Activated CD4-positive, alpha-beta T cell treated with anti-CD3 and anti-CD28 coated beads, Interleukin-2, Interleukin-4, amounts not matched to agents 100 ng/mL and 50 ng/mL, durations not matched to agents 16 hours and 8 hours (primary cell): ENCODE data around the gene DNAH10.
A peak's percentile ranks its signal among the peaks of the same experiment; 100 is the strongest.
"Not testable (repeated sequence)": the region's sequence is repeated elsewhere in the genome, so short reads cannot be mapped to it uniquely, and the experiment has no call there.

Experiments used
- DNase-seq: peaks from one replicate; pipeline ENCODE4 v3.0.0-alpha.2; 2020; ENCODE audit warnings: low spot score

Gene DNAH10

DNA sequence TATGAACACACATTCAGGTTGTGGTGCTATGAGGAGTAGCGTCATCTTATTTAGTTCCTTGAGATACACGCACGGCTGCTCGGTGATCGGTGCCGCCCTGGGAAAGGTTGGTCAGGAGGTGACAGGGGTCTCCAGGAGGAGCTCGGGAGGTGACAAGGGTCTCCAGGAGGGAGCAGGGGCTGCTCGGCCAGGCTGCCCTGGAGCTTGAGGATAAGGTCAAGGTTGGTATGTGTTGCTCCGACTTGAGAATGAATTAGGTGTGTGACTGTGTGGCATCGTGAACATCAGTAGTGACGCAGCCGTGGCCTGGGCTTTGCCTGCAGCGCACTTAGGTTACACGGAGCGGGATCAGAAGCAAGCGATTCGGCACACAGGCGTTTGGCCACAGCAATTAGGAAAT lies 174.4 kb downstream of the DNAH10 start:
- no peak for DNase-seq

GRCh38 chr12:123936956-123937706 lies 175.0 kb downstream of the DNAH10 start:
- no peak for DNase-seq

DNA sequence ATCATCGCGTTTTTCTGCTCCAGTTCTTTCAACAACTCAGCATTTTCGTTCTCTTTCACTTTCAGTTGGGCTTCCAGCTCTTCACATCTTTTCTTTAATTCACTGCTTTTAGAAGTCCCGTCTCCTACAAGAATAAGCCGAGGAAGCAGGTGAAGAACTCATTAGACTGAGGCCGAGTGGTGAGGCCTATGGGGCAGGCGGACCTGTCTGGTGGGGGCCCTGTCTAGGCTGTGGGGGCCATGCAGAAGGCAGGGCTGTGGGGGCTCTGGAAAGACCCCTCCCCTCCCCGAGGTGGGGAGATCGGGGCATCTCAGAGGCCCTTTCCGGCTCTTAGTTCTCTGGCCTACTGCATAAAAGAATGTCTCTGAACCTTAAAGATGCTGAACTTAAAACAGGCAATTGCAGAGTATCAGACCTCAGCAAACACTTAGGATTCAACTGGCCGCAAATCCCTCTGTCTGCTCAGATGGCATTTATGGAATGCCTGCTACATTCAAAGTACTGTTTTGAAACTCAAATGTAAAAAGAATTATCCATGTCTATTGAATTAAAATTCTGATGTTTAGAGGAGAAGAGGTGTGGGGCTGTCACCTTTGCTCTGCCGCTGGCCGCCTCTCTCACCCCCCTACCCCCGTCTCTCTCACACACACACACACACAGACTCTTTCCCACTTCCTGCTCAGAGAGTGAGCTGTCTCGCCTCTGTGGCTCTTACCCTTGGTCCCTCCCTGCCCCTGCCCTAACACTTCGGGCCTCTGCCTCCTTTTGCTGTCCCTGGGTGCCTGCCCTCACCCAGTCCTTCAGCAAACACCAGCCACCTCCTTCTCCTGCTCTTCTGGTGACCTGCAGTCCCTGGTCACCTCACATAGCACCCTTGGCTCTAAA lies 175.8 kb downstream of the DNAH10 start:
- peak; percentile 51 for DNase-seq

GRCh38 chr12:123938679-123939480 lies 176.8 kb downstream of the DNAH10 start:
- DNase-seq = peak; percentile 3

- DNase-seq = no peak
These were observed 177.9 kb downstream of the DNAH10 start for GRCh38 chr12:123939716-123940626.

- DNase-seq = no peak
These were observed 178.5 kb downstream of the DNAH10 start for GRCh38 chr12:123940627-123940966.

DNA sequence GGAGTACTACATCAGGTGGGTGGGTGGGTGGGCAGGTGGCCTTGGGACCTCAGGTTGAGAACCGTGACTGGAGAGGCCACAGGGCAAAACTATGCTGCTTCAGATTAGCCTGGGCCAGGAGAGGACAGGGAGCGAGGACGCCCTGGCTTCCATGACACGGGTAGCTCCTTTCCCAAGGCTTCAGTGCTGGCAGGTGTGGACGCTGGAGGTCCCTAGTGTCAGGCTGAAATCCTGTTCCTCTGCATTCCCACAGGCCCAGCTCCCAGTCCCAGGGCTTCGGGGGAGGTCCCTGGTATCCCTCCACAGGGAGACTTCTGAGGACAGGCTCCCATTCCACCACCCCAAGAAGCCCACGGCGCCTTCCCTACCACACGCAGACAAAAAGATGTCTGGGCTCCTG lies 178.9 kb downstream of the DNAH10 start:
- no peak for DNase-seq

- DNase-seq = no peak
These were observed 179.6 kb downstream of the DNAH10 start for GRCh38 chr12:123941624-123942237.

DNA sequence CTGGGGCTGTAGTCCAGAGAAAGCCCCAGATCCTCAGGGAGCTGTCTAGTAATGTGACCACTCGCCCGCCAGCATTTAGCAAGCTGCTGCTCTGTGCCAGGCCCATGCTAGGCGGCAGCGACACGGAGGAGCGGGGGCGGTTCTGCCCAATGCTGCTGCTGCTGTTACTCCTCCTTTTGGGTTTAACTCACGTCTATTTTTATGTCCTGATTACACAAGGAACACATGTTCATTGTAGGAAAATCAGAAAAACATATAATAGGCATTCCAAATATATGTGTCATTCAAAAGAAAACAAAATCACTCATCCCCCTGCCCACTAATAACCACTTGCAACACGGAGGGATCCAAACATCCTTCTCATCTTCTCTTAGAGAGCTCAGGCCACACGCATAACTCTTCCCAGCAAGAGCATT lies 180.1 kb downstream of the DNAH10 start:
- DNase-seq = no peak

DNA sequence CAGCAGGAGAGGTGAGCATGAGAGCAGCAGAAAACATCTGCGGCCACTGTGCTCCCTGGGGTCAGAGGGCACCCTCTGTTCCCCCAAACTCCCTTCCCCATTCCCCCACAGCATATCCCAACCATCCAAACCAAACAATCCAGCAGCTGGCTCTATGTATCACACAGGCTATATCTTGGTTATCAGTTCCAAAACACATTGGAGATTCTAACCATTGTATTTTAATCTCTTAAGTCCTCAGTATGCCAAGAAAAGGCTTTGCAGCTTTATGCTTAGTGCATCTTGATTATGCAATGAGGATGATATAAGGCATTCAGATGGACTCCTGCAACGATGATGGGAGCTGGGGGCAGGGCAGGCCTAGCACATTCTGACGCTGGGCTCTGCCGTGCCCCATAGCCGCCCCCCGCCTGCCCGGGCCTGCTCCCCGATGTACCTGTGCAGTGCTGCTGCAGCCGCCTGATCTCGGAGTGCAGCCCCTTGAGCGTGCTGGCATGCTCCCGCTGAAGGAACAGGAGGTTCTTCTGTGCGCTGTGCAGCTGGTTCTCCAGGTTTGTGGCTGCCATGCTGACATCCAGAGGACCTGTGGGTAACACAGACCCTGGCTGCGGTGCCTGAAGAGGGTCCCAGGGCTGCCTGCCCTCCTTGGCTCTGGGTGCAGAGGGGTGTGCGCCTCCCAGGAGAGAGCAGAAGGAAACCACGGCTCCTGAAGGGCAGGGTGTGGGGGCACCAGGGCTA lies 181.0 kb downstream of the DNAH10 start:
- no peak for DNase-seq

- no peak for DNase-seq
These were observed 181.7 kb downstream of the DNAH10 start for GRCh38 chr12:123943816-123944215.

DNA sequence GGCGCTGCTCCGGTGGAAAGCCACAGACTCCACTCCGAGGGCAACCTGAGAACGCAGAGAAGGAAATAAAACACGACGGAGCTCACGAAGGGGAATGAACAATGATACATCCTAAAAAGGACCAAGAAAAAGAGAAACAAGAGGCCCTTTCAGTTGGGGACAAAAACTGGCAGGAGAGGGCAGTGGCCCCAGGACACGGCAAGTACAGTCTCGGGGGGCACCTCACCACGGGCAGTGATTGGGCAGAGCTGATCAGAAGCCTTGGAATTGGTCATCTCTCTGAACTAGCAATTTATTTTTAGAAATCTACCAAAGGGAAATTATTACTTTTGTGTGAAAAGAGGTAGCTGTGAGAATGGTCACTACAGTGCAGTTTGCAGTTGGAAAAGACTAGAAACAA lies 182.6 kb downstream of the DNAH10 start:
- no peak for DNase-seq

- no peak for DNase-seq
These were observed 183.4 kb downstream of the DNAH10 start for GRCh38 chr12:123945287-123946151.

- DNase-seq = no peak
These were observed 184.0 kb downstream of the DNAH10 start for GRCh38 chr12:123946152-123946515.

- DNase-seq = not testable (repeated sequence)
These were observed 184.7 kb downstream of the DNAH10 start for GRCh38 chr12:123946516-123947505.

DNA sequence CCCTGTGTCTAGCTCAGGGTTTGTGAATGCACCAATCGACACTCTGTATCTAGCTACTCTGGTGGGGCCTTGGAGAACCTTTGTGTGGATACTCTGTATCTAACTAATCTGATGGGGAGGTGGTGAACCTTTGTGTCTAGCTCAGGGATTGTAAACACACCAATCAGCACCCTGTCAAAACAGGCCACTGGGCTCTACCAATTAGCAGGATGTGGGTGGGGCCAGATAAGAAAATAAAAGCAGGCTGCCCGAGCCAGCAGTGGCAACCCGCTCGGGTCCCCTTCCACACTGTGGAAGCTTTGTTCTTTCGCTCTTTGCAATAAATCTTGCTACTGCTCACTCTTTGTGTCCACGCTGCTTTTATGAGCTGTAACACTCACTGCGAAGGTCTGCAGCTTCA lies 185.4 kb downstream of the DNAH10 start:
- not testable (repeated sequence) for DNase-seq

DNA sequence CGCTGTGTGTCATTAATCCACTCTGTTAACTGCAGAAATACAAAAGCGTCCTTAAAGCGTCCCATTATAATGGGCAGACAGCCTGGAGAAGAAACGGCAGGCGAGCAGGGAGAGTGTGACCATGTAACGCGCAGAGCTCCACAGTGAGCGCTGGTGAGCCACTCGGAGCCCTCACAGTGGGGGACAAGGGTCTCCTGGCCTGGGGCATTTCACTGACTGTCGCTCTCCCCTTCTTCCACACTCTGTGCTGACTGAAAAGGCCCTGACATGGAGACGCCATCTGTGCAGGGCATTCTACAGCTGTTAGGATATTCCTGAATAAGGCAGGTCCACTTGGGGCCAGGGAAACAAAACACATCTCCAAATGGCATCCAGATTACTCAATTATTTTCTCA lies 186.3 kb downstream of the DNAH10 start:
- DNase-seq = no peak
